Measurements from ENCODE around the gene ADGRG3. TPM values are rescaled to one million over a fixed set of nuclear protein-coding genes. Genes with fewer than 3 reads are reported as not detected.

Gene ADGRG3
- total and polyA plus RNA-seq, 9 of the 15 experiments (the other 6 are each of a cell fraction or from before 2014, with no cell fraction given), result 0.09 to 0.52 (median 0.14) TPM; not detected in 3

DNA sequence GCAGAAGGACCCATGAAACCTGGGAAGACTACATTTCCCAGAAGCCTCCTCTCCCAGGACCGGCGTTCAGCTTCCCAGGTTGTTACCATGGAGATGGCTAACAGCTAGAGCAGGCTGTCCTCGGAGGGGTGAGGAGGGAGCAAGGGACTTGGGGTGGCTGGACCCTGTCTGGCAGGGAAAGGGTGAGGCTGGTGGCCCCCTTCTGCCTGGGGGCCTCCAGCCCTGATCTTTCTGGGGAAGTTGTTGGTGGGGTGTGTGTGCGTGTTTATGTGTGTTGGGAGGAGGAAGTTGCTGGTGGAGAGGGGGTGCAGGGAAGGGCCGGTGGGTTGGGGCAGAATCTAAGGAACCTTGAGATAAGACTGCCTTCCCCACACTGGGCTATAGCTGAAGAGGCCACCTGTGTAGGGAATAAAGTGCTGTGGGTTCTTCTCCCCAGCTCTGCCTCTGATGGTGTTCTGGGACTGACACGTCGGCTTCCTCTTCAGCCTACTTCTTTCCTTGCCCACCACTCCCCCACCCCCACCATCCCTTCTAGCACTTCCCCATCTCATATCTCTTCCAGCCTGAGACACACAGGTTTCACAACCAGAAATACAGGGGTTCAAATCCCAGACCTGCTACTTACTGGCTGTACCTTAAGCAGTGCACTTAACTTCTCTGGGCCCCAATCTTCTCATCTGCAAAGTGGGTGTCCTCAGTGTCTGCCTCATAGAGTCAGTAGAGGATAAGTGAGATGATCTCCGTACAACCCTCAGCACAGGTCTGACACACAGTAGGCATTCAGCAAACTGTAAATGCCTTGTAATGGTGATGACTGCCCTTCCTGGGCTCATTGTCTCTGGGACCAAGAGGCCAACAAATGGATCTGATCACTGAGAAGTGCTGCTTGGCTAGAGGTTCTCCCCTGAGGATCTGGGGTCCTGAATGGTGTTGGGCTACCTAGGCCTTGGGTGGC is 26.9 kb downstream of the ADGRG3 start, which contains the start of gene DRC7:
TSS of gene DRC7 (plus strand) at position 82 of the 955 bp plus-strand sequence. CDS start 3,144 bp downstream, outside the sequence.
- Histone ChIP-seq H3K36me3 (ENCODE audit: control insufficient read depth, insufficient read depth, low read length) (no peaks in the 10 kb centered on the region), H3K9me3 (replicated peaks; ENCODE audit: control insufficient read depth, insufficient read depth, low read depth, low read length) (0 out of 2 replicates have a peak, but pooled peaks cover 2% of the 10 kb centered on the region), H3K27ac (ENCODE audit: extremely low read depth, low read depth, low read length) (peak within 1 kb of the TSS; percentile 5; the same call in 1 of the 3 replicates), H2AFZ (ENCODE audit: low read depth, low read length) (peak within 1 kb of the TSS; percentile 60), H4K20me1 (replicated peaks; ENCODE audit: control insufficient read depth, insufficient read depth, low read length) (no peaks in the 10 kb centered on the region), H3K9me1 (ENCODE audit: control insufficient read depth, insufficient read depth, low read length) (no peaks in the 10 kb centered on the region), H3K79me2 (ENCODE audit: control insufficient read depth, insufficient read depth, low read length) (no peaks in the 10 kb centered on the region), H3K4me2 (ENCODE audit: insufficient read depth, low read length) (peak within 1 kb of the TSS; percentile 80), H3K4me1 (replicated peaks in 1 of 2; ENCODE audit: control insufficient read depth in 2 of 2, insufficient read depth in 2 of 2, low read length in 2 of 2) (peaks cover 37 to 51% of the 10 kb centered on the region in 2 experiments; a peak in 4 of 5 replicates), H3K27me3 (ENCODE audit: control insufficient read depth in 2 of 2, insufficient read depth in 2 of 2, low read length in 2 of 2) (no peaks in the 10 kb centered on the region), H3K9ac (ENCODE audit: insufficient read depth in 1 of 2, low read depth in 2 of 2, low read length in 2 of 2) (peak within 1 kb of the TSS; percentile 10 to 72; a peak in 2 of 4 replicates), H3K4me3 (peak within 1 kb of the TSS; percentile 31; the same call in 1 of the 2 replicates)
- BruUV-seq (replicated peaks), result no TSS peak
- intact Hi-C loops (cut with micrococcal nuclease), result loop anchor here (5.0 kb wide), 1 partner anchor 42 kb away; the partner anchor contains the start of gene KATNB1
- ChIA-PET CTCF (ENCODE audit: low intra/inter-chr PET ratio) (no interaction called here), POLR2A (interaction anchor here (0.6 to 1.5 kb wide), 4 partner anchors 9 to 41 kb away, joined by 3 to 4 read pairs (median 4); partner anchors contain the start of gene KATNB1)
- peak; percentile 91 for FAIRE-seq
- WGBS (ENCODE audit: insufficient coverage, low coverage, missing lambda C conversion rate), result 9% methylated on average over 6 of the region's 8 CpGs
- peak; percentile 81 for ATAC-seq
- in situ Hi-C loops (cut with MboI), result no loop called here
- peak; percentile 81 to 85 (median 82) for DNase-seq (ENCODE audit: extremely low read depth in 1 of 4, low spot score in 3 of 4)
- TF ChIP-seq NRF1 (conservative IDR thresholded peaks at IDR 0.05 in 1 of 2, IDR thresholded peaks at IDR 0.05 in 1 of 2), result 0 out of 4 replicates have a peak, but pooled peaks of 1 of the 2 experiments have one; percentile 20
- no peak for TF ChIP-seq PATZ1 (CRISPR knock-in tag; IDR thresholded peaks at IDR 0.05; ENCODE audit: borderline replicate concordance)
- TF ChIP-seq ELF1 (tag; IDR thresholded peaks at IDR 0.05), result peak; percentile 48; the same call in 1 of the 2 replicates
- TF ChIP-seq, protein P1, sequence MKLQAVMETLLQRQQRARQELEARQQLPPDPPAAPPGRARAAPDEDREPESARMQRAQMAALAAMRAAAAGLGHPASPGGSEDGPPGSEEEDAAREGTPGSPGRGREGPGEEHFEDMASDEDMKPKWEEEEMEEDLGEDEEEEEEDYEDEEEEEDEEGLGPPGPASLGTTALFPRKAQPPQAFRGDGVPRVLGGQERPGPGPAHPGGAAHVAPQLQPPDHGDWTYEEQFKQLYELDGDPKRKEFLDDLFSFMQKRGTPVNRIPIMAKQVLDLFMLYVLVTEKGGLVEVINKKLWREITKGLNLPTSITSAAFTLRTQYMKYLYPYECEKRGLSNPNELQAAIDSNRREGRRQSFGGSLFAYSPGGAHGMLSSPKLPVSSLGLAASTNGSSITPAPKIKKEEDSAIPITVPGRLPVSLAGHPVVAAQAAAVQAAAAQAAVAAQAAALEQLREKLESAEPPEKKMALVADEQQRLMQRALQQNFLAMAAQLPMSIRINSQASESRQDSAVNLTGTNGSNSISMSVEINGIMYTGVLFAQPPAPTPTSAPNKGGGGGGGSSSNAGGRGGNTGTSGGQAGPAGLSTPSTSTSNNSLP (IDR thresholded peaks at IDR 0.05; ENCODE audit: borderline replicate concordance, low read depth, low read length), result no peak
- TF ChIP-seq CAMTA2 (CRISPR knock-in tag; conservative IDR thresholded peaks at IDR 0.05), result no peak
